Small intestine (tissue), 7 donors: Measurements from ENCODE around the gene SSH2. TPM values are rescaled to one million over a fixed set of nuclear protein-coding genes. Genes with fewer than 3 reads are reported as not detected.
"Not testable (repeated sequence)": the region's sequence is repeated elsewhere in the genome, so short reads cannot be mapped to it uniquely, and the experiment has no call there.

ENCODE experiments used
- DNase-seq, 2 donors: peaks; one replicate each; pipeline versions ENCODE4 v3.0.0 to v3.0.0-alpha.2; 2013
- FAIRE-seq: peaks from 2 replicates; lab custom pipeline; 2012; peaks lifted over from hg19 to GRCh38; lab: Jason Lieb, UNC
- H3K27ac ChIP-seq, 3 donors: one replicate each; pipeline ENCODE4 v1.5.1; 2013; ENCODE audit warnings: low read length in 2 of 3, mild to moderate bottlenecking in 2 of 3, control low read depth in 1 of 3, inconsistent platforms in 1 of 3, low read depth in 1 of 3, moderate library complexity in 1 of 3
- H3K27me3 ChIP-seq, 3 donors: one replicate each; pipeline ENCODE4 v1.6.1; 2013; ENCODE audit warnings: low read length in 3 of 3, inconsistent platforms in 1 of 3; ENCODE audit not compliant: control insufficient read depth in 3 of 3, insufficient read depth in 3 of 3
- H3K36me3 ChIP-seq, 3 donors: one replicate each; pipeline ENCODE4 v1.6.1; 2013; ENCODE audit warnings: low read length in 3 of 3, inconsistent platforms in 1 of 3, low read depth in 1 of 3, mild to moderate bottlenecking in 1 of 3, moderate library complexity in 1 of 3; ENCODE audit not compliant: control insufficient read depth in 3 of 3, insufficient read depth in 2 of 3
- H3K4me1 ChIP-seq, 3 donors: one replicate each; pipeline ENCODE4 v1.6.1; 2013; ENCODE audit warnings: low read length in 2 of 3, inconsistent platforms in 1 of 3, low read depth in 1 of 3, mild to moderate bottlenecking in 1 of 3, moderate library complexity in 1 of 3; ENCODE audit not compliant: control insufficient read depth in 3 of 3, insufficient read depth in 2 of 3
- H3K4me3 ChIP-seq, 3 donors: one replicate each; pipeline ENCODE4 v1.5.1; 2013; ENCODE audit warnings: low read length in 3 of 3, control low read depth in 1 of 3, inconsistent platforms in 1 of 3, low read depth in 1 of 3, mild to moderate bottlenecking in 1 of 3, moderate library complexity in 1 of 3
- H3K9me3 ChIP-seq, 2 donors: one replicate each; pipeline ENCODE4 v1.6.1; 2013; ENCODE audit warnings: low read depth in 1 of 2, low read length in 1 of 2; ENCODE audit not compliant: control insufficient read depth in 2 of 2, insufficient read depth in 1 of 2
- WGBS, 3 donors: extraction: QIAGEN DNeasy Blood & Tissue Kit; methylation state at CpG; one replicate each; pipeline ENCODE4 v1.1.7; 2013; 5-methylcytosine and 5-hydroxymethylcytosine counted together
- polyA plus RNA-seq, 4 donors: library from polyadenylated mRNA; stranded (reverse) in 3 of 4; unstranded in 1 of 4; fragments of 200-250 nt in 3 of 4; fragments of 120-200 nt in 1 of 4; gene quantifications; one replicate each; pipeline versions ENCODE4 v1.2.1 to v1.2.3, GENCODE V29; 2013
- donor health status: healthy with polysubstance abuse.
- donor health status: control.
- donor health status: control.
- donor health status: Bipolar disorder and iron deficiency.
- donor health status: healthy.

Gene SSH2
- polyA plus RNA-seq, 4 donors: 11.6 to 18.9 (median 13.6) TPM

DNA sequence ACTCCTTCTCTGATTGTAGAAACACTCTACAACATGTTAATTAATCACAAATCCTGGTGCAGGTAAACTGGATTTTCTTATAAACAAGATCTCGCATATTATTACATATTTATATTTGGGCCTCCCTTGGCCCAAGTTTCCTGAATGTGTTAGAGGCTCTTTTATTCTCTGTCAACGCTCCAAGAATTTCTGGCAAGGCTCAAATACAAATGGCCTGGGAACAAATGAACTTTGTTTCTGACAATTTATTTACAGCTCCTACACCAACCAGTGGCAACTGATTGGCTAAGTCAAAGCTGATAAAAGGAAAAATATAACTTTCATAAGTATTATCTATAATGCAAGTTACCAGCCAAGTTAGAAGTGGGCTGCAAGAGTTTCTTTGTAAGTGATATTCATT, 242.4 kb downstream of the SSH2 start:
- Histone ChIP-seq H3K27me3 (no peaks in the 10 kb centered on the region), H3K9me3 (no peaks in the 10 kb centered on the region), H3K4me1 (peaks cover 0 to 11% (median 5%) of the 10 kb centered on the region in 3 donors), H3K27ac (no peak overlapping the region), H3K36me3 (peaks cover 0 to 13% (median 1%) of the 10 kb centered on the region in 3 donors), H3K4me3 (no peak overlapping the region)
- whole genome bisulfite sequencing, 3 donors: 12 to 36% (median 34%) methylated on average over 2 of the region's 2 CpGs
- FAIRE-seq (no peak), DNase-seq (peak in 1 of 2 donors; percentile 46)

DNA sequence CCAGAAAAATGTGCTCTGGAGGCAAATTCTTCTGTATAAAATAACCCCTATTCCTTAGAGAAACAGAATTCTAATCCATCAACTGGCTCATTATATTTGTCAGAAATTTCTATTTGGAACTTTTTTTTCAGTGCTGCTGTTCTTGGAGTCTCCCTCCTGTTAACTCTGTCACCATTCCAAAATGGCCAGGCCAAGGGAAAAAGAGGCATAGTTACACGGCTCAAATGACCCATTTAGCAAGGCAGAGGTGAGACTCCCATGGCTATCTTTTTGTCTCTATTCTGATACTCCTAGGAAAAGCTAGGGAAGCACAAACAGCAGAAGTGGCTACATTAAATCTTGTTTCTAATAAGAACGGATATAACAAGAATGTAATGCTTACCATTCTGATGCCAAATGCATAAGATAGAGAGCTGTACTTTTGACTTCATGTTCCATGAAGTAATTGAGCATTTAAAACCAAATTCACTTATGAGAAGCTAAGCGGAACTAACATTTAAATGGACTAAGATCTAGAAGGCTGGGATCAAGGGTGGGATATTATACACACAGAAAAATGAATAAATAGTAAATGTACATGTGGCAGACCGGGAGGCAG, 242.9 kb downstream of the SSH2 start:
- Histone ChIP-seq H3K4me1 (peaks cover 0 to 11% (median 5%) of the 10 kb centered on the region in 3 donors), H3K27me3 (no peaks in the 10 kb centered on the region), H3K4me3 (no peak overlapping the region), H3K27ac (peak overlapping the region in 1 of 3 donors; percentile 32), H3K36me3 (peaks cover 0 to 13% (median 1%) of the 10 kb centered on the region in 3 donors), H3K9me3 (no peaks in the 10 kb centered on the region)
- DNase-seq (no peak), FAIRE-seq (no peak)
- WGBS, 3 donors: 72 to 83% (median 78%) methylated on average over 4 of the region's 4 CpGs

GRCh38 chr17:29683481-29683880, 246.5 kb downstream of the SSH2 start:
- Histone ChIP-seq H3K36me3 (peaks cover 0 to 9% (median 3%) of the 10 kb centered on the region in 3 donors), H3K9me3 (no peaks in the 10 kb centered on the region), H3K27ac (peak overlapping the region in 1 of 3 donors; percentile 21), H3K4me3 (no peak overlapping the region), H3K4me1 (peaks cover 0 to 11% (median 5%) of the 10 kb centered on the region in 3 donors), H3K27me3 (no peaks in the 10 kb centered on the region)
- 21 to 60% (median 38%) methylated on average over 1 of the region's 1 CpG for WGBS, 3 donors
- no peak for FAIRE-seq
- no peak for DNase-seq

DNA sequence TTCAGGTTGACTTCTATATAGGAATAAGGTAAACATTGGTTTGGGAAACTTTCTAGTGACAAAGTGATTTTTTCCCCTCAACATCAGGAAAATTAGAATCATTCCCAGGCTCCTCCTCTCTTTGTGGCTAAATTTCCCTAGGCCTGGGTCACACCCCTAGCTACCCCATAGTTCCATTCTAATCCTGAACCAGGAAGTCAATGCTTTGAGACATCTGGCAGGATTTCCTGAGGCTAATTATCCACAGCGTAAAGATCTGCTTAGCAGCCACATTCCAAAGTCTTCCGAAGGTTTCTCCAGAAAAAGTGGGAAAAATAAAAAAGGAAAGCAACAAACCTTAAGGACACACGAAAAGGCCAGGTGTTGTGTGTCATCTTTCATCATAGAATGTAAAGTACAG, 247.0 kb downstream of the SSH2 start:
- no peaks in the 10 kb centered on the region for H3K9me3 ChIP-seq
- DNase-seq (peak; percentile 14 to 17), FAIRE-seq (no peak)
- WGBS, 3 donors: 10 to 33% (median 29%) methylated on average over 3 of the region's 3 CpGs
- no peaks in the 10 kb centered on the region for H3K27me3 ChIP-seq
- no peak overlapping the region for H3K4me3 ChIP-seq
- H3K4me1 ChIP-seq: peaks cover 0 to 11% (median 5%) of the 10 kb centered on the region in 3 donors
- H3K27ac ChIP-seq: peak overlapping the region in 2 of 3 donors; percentile 0 to 44
- peaks cover 0 to 7% (median 3%) of the 10 kb centered on the region in 3 donors for H3K36me3 ChIP-seq

- H3K4me3 ChIP-seq: no peak overlapping the region
- H3K4me1 ChIP-seq: peaks cover 0 to 8% (median 8%) of the 10 kb centered on the region in 3 donors
- DNase-seq (no peak), FAIRE-seq (no peak)
- H3K9me3 ChIP-seq: no peaks in the 10 kb centered on the region
- WGBS, 3 donors: 69 to 96% (median 86%) methylated on average over 2 of the region's 2 CpGs
- peak overlapping the region in 1 of 3 donors; percentile 35 for H3K27ac ChIP-seq
- H3K27me3 ChIP-seq: no peaks in the 10 kb centered on the region
- H3K36me3 ChIP-seq: peaks cover 0 to 7% (median 3%) of the 10 kb centered on the region in 3 donors
Observed at GRCh38 chr17:29682054-29682453, 248.0 kb downstream of the SSH2 start.

DNA sequence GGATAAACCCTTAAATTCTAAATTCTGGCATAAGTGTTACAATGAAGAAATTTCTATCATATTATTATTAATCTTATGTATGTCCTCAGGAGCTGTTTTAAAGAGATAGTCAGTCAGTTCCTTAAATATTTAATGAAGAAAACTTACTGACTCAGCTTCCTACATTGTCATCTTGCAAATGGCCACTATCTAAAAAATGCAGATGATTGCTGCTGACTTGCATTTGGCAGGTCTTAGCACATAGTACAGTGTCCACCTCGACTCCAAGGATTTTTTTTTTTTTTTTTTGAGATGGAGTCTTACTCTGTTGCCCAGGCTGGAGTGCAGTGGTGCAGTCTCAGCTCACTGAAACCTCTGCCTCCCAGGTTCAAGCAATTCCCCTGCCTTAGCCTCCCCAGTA, 252.2 kb downstream of the SSH2 start:
- H3K4me1 ChIP-seq: peaks cover 0 to 4% (median 0%) of the 10 kb centered on the region in 3 donors
- no peak overlapping the region for H3K4me3 ChIP-seq
- DNase-seq (peak in 1 of 2 donors; percentile 8), FAIRE-seq (no peak)
- no peaks in the 10 kb centered on the region for H3K9me3 ChIP-seq
- H3K27me3 ChIP-seq: no peaks in the 10 kb centered on the region
- H3K36me3 ChIP-seq: peaks cover 0 to 12% (median 8%) of the 10 kb centered on the region in 3 donors
- WGBS, 3 donors: 46 to 75% (median 69%) methylated on average over 1 of the region's 1 CpG
- H3K27ac ChIP-seq: no peak overlapping the region

GRCh38 chr17:29677221-29677791, 252.7 kb downstream of the SSH2 start:
- H3K4me1 ChIP-seq: peaks cover 0 to 3% (median 0%) of the 10 kb centered on the region in 3 donors
- no peak for DNase-seq
- H3K4me3 ChIP-seq: no peak overlapping the region
- no peaks in the 10 kb centered on the region for H3K9me3 ChIP-seq
- WGBS, 3 donors: 66 to 93% (median 89%) methylated on average over 3 of the region's 3 CpGs
- no peak overlapping the region for H3K27ac ChIP-seq
- no peak for FAIRE-seq
- H3K36me3 ChIP-seq: peaks cover 0 to 15% (median 8%) of the 10 kb centered on the region in 3 donors
- no peaks in the 10 kb centered on the region for H3K27me3 ChIP-seq

DNA sequence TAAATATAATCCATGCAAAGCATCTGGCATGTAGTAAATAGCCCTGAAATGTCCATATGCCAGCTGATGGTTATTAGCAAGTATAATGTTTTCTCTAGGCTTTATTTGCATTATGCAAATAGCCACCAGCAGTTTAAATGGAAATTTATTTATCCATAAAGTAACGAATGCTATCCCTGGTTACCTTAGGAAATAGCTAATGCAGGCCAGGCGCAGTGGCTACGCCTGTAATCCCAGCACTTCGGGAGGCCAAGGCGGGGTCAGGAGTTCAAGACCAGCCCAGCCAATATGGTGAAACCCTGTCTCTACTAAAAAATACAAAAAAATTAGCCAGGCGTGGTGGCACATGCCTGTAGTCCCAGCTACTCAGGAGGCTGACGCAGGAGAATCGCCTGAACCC, 254.1 kb downstream of the SSH2 start:
- not testable (repeated sequence) for DNase-seq, H3K9me3 ChIP-seq, H3K4me1 ChIP-seq, H3K27ac ChIP-seq, H3K27me3 ChIP-seq, FAIRE-seq, H3K4me3 ChIP-seq
- WGBS, 3 donors: 96 to 97% (median 96%) methylated on average over 8 of the region's 8 CpGs
- H3K36me3 ChIP-seq: peaks cover 3 to 23% (median 16%) of the 10 kb centered on the region in 3 donors
